ENCODE data around the gene TTLL8. TPM values are rescaled to one million over a fixed set of nuclear protein-coding genes. Genes with fewer than 3 reads are reported as not detected.

Gene TTLL8
- total RNA-seq, 1 donor from 2014 or later = not detected

- no peak for DNase-seq
- Mint-ChIP-seq H3K27ac (ENCODE audit: unreplicated experiment) (no peak overlapping the region), H3K4me1 (ENCODE audit: low read depth, unreplicated experiment) (no peaks in the 10 kb centered on the region), H3K9me3 (ENCODE audit: unreplicated experiment) (peaks cover 6% of the 10 kb centered on the region), H3K27me3 (ENCODE audit: unreplicated experiment) (peaks cover 15% of the 10 kb centered on the region), H3K4me3 (ENCODE audit: unreplicated experiment) (no peak overlapping the region), H3K36me3 (ENCODE audit: unreplicated experiment) (no peaks in the 10 kb centered on the region)
- no peak for TF ChIP-seq CTCF (IDR thresholded peaks at IDR 0.05; ENCODE audit: partially characterized antibody, unreplicated experiment)
Observed at GRCh38 chr22:49998718-49999062, 59.4 kb downstream of the TTLL8 start.

DNA sequence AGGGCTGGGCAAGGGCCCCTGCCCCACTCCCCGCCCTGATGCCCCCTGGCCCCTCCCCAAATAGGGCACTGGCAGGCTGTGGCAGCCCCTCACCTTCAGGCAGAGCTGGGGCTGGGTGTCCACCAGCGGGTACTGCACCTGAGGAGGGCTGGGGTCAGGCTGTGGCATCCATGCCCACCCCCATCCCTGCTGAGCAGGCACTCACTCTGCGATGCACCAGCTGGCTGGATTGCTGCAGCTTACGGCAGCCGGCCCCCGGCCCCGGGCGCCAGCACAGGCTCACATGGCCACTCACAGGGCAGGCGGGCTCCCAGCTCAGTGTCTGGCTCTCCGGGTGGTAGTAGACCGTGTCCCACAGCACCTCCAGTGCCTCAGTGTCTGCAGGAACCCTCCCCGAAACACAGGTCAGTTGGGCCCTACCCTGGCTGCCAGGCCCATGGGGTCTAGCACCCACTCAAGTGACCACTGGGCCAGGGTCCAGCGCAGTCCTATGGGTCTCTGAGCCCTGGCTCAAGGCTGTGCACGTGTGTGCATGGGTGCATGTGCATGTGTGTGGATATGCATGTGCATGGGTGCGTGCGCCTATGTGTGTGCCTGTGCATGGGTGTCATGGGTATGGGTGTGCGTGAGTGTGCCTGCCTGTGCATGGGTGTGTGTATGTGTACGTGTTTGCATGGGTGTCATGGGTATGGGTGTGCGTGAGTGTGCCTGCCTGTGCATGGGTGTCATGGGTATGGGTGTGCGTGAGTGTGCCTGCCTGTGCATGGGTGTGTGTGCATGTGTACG lies 60.0 kb downstream of the TTLL8 start:
- H3K4me3 Mint-ChIP-seq (ENCODE audit: unreplicated experiment) = no peak overlapping the region
- peaks cover 6% of the 10 kb centered on the region for H3K9me3 Mint-ChIP-seq (ENCODE audit: unreplicated experiment)
- no peaks in the 10 kb centered on the region for H3K4me1 Mint-ChIP-seq (ENCODE audit: low read depth, unreplicated experiment)
- H3K27ac Mint-ChIP-seq (ENCODE audit: unreplicated experiment) = no peak overlapping the region
- no peak for DNase-seq
- TF ChIP-seq CTCF (IDR thresholded peaks at IDR 0.05; ENCODE audit: partially characterized antibody, unreplicated experiment) = no peak
- no peaks in the 10 kb centered on the region for H3K36me3 Mint-ChIP-seq (ENCODE audit: unreplicated experiment)
- peaks cover 15% of the 10 kb centered on the region for H3K27me3 Mint-ChIP-seq (ENCODE audit: unreplicated experiment)

GRCh38 chr22:49997251-49997599 lies 60.9 kb downstream of the TTLL8 start:
- Mint-ChIP-seq H3K4me1 (ENCODE audit: low read depth, unreplicated experiment) (no peaks in the 10 kb centered on the region), H3K4me3 (ENCODE audit: unreplicated experiment) (no peak overlapping the region), H3K27ac (ENCODE audit: unreplicated experiment) (no peak overlapping the region), H3K9me3 (ENCODE audit: unreplicated experiment) (peaks cover 4% of the 10 kb centered on the region), H3K27me3 (ENCODE audit: unreplicated experiment) (peaks cover 14% of the 10 kb centered on the region), H3K36me3 (ENCODE audit: unreplicated experiment) (no peaks in the 10 kb centered on the region)
- no peak for DNase-seq
- no peak for TF ChIP-seq CTCF (IDR thresholded peaks at IDR 0.05; ENCODE audit: partially characterized antibody, unreplicated experiment)

DNA sequence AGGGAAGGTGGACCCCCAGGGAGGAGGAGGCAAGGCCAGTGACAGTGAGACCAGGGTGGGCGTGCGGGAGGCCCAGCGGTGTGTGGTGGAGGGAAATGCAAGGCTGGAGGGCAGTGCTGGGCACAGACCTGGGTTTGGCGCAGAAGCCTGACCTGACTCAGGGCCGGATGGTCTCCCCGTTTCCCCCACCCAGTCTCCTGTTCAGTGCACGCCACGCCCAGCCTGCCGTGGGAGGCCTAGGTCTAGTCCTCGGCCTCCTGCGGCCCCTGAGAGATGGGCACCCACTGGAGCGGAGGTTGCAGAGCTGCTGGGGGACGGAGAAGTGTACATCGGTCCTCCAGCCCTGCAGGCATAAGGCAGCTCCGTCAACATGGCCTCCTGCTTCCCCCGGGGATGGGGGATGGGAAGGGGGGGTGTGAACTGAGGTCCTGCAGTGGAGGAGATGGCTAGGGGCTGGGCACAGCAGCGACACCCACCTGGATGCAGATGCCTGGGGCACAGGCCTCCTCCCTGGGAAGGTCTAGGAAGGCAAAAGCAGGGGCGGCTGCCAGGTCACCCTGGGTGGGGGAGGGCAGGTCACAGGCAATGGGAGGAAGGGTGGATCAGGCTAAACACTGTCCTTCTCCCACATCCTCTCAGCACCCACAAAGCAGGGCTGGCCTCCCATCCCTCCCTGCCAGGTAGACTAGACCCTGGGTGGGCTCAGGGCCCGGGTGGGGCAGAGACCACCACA lies 61.4 kb downstream of the TTLL8 start:
- TF ChIP-seq CTCF (IDR thresholded peaks at IDR 0.05; ENCODE audit: partially characterized antibody, unreplicated experiment) = no peak
- no peak overlapping the region for H3K4me3 Mint-ChIP-seq (ENCODE audit: unreplicated experiment)
- peaks cover 2% of the 10 kb centered on the region for H3K9me3 Mint-ChIP-seq (ENCODE audit: unreplicated experiment)
- H3K36me3 Mint-ChIP-seq (ENCODE audit: unreplicated experiment) = no peaks in the 10 kb centered on the region
- DNase-seq = no peak
- peaks cover 9% of the 10 kb centered on the region for H3K27me3 Mint-ChIP-seq (ENCODE audit: unreplicated experiment)
- H3K27ac Mint-ChIP-seq (ENCODE audit: unreplicated experiment) = no peak overlapping the region
- no peaks in the 10 kb centered on the region for H3K4me1 Mint-ChIP-seq (ENCODE audit: low read depth, unreplicated experiment)

- no peak overlapping the region for H3K4me3 Mint-ChIP-seq (ENCODE audit: unreplicated experiment)
- H3K36me3 Mint-ChIP-seq (ENCODE audit: unreplicated experiment) = peaks cover 2% of the 10 kb centered on the region
- DNase-seq = no peak
- peaks cover 4% of the 10 kb centered on the region for H3K9me3 Mint-ChIP-seq (ENCODE audit: unreplicated experiment)
- no peaks in the 10 kb centered on the region for H3K4me1 Mint-ChIP-seq (ENCODE audit: low read depth, unreplicated experiment)
- H3K27me3 Mint-ChIP-seq (ENCODE audit: unreplicated experiment) = peaks cover 9% of the 10 kb centered on the region
- no peak for TF ChIP-seq CTCF (IDR thresholded peaks at IDR 0.05; ENCODE audit: partially characterized antibody, unreplicated experiment)
- no peak overlapping the region for H3K27ac Mint-ChIP-seq (ENCODE audit: unreplicated experiment)
Observed at GRCh38 chr22:49996119-49996517, 62.0 kb downstream of the TTLL8 start.

All from glutamatergic neuron (in vitro differentiated cells).